ENCODE measurements around the gene TLL2.

Gene TLL2

DNA sequence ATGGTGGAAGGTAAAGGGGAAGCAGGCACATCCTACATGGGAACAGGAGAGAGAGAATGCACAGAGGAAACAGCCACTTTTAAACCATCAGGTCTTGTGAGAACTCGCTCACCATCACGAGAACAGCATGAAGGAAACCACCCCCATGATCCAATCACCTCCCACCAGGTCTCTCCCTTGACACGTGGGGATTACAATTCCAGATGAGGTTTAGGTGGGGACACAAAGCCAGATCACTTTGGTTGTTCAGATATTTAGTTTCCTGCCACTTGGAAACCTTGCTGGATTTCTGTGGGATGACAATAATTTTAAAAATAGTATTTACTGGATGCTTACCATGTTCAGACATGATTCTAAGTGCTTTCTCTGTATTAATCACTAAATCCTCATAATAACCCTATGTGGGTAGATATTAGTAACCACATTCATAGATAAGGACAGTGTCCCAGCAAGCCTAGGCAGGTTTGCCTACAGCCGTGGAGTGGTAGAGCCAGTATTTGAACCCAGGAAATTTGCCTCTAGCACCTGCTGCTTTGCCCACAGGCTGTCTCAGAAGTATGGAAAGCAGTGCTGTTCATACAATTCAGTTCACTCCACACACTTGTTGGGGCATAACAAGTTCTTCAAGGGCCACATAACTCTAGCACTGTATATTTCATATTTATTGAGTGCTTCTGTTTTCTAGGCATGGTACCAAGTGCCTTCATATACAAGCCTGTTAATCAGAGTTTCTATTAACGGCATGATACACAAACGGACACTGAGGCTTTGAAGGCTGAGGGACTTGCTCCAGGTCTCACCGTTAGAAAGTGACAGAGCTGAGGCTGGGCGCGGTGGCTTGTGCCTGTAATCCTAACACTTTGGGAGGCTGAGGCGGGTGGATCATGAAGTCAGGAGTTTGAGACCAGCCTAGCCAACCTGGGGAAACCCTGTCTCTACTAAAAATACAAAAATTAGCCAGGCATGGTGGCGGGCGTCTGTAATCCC, 8.3 kb downstream of the TLL2 start:
- DNase-seq, result no peak

DNA sequence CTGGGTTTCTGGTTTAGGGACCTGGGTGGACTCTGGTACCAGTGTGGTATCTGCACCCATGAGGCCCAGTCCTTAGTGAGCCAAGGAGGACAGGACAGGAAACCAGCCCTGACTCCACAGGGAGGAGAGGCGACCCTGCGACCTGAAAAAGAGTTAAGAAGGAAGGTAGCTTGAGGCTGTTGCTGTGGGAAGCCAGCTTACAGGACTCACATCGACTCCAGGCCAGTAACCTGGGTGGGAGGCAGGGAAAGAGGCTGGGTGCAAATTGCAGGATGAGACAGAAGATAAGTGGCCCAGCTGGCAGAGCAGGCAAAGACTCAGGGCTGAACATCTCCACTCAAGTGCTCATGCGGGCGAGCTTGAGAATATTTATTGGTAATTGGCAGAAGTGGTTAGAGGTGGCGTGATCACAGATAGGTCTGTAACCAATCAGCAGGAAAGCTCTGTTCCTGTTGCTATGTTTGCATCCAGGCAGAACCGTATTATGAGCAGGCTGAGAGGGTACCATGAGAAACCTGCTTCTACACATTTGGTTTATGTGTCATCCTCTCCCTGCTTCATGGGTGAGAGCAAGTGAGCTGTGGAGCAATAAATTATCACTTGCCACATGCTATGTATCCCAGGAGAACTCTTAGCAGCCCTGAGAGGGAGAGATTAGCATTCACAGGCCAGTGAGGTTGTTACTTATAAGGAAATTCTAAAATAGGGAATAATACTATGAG, 11.0 kb downstream of the TLL2 start:
- peak; percentile 91 for DNase-seq

DNA sequence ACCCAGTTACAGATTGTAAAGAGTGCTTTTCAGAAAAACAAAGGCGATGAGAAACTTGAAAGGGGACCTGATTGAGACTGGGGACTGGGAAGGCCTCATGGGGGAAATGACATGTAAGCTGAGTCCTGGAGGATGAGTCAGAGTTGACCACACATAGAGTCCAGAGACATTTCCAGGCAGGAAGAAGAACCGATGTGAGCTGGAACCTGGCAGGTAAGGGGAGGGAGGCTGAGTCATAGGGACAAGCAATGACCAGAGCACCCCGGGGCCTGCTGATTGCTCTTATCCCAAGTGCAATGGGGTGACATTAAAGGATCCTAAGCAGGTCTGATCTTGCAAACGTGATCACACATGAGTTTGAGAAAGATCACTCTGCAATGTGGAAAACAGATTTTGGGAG, 11.7 kb downstream of the TLL2 start:
- DNase-seq, result no peak

DNA sequence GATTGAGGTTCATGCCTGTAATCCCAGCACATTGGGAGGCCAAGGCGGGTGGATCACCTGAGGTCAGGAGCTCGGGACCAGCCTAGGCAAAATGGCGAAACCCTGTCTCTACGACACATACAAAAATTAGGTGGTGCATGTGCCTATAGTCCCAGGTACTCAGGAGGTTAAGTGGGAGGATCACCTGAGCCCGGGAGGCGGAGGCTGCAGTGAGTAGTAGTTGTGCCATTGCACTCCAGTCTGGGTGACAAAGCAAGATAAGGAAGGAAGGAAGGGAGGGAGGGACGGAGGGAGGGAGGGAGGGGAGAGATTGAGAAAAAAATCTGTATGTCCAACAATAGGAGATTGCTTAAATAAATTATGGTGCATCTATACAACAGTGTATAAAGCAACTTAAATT, 13.2 kb downstream of the TLL2 start:
- DNase-seq, result no peak

DNA sequence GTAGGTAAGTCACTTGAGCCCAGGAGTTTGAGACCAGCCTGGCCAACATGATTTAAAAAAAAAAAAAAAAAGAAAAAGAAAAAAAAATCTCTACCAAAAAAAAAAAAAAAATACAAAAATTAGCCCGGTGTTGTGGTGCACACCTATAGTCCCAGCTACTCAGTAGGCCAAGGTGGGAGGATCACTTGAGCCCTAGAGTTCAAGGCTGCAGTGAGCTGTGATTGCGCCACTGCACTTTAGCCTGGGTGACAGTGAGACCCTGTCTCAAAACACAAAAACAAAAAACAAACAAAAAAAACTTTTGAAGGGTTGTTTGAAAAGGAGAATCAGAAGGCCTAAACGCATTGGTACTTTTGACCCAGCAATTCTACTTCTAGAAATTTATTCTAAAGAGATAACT, 13.7 kb downstream of the TLL2 start:
- DNase-seq, result no peak

DNA sequence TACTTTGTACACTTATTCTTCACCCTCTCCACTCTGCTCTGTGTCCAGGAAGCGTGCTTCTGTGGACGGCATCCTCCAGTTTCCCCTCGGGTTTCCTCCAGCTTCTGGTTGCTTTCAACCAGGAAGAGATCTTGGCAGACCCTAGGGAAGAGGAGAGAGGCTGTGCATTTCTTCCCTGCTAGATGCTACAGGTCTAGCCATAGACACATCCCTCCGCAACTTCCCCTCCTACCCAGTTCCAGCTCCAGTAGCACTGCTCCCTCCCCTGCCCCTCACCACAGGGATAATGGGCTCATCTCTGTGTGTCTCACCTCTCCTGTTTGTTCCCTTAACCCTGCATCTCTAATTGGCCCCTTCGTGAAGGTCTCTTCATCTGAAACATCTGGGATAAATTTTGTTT, 16.3 kb downstream of the TLL2 start:
- DNase-seq, result no peak

DNA sequence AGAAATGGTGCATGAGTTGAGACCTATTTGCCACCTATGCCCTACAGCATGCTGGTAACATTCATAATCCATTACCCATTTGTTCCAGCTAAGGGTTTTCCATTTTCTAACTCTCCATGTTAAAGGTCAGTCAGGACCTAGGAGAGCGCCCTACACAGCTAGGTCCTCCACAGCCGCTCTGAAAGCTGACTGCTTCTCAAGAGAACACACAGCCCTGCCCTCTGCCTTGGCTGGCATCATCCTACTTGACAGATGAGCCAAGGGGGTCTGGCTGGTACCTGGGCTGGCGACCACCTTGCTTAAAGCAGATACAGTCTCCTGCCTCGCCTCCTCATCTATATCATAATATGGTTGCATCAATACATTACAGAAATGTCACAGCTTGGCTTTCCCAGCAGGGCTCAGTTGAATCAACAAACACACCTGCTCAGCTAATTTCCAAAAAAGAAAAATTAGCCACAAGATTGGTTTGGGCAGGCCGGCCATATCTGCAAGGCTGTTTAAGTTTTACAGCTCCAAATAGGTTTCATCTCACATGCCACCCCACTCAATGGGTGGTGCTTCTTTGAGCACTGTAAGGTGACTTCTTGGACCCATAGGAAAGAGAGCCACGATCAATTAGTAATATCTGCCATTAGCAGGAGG, 17.3 kb downstream of the TLL2 start:
- DNase-seq, result no peak

DNA sequence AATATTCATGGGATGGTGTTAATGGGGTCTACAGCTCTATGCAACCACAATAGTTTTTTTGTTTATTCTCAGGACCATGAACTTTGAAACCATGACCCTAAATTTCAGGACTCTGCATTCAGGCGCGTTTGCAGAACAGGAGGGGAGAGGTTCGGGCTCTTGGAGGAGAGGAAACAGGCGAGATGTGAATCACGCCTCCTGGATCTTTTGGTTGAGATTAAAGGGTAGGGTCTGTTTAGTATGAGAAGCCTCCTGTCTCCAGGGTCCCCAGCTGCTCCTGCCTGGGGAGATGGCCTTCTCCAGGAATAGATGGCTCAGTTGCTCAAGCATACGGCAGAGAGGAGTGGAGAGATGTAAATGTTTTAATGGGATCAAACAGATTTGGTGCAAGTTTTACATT, 18.2 kb downstream of the TLL2 start:
- DNase-seq, result no peak

DNA sequence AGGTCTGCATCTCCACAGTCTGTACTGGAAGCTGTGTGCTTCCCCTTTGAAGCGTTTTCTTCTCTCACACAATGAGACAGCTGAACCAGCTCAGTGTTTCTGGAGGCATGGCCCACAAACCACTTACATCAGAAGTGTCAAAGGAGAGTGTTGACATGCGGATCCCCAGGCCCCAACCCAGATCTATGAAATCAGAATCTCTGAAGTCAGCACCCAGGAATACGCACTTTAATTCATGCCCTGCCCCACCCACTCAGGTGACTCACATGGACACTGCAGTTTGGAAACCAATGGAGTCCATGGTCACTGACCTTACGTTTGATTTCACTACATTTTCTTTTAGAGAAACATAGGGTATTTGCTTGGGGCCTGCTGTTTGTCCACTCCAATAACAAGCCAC, 19.0 kb downstream of the TLL2 start:
- DNase-seq, result no peak

DNA sequence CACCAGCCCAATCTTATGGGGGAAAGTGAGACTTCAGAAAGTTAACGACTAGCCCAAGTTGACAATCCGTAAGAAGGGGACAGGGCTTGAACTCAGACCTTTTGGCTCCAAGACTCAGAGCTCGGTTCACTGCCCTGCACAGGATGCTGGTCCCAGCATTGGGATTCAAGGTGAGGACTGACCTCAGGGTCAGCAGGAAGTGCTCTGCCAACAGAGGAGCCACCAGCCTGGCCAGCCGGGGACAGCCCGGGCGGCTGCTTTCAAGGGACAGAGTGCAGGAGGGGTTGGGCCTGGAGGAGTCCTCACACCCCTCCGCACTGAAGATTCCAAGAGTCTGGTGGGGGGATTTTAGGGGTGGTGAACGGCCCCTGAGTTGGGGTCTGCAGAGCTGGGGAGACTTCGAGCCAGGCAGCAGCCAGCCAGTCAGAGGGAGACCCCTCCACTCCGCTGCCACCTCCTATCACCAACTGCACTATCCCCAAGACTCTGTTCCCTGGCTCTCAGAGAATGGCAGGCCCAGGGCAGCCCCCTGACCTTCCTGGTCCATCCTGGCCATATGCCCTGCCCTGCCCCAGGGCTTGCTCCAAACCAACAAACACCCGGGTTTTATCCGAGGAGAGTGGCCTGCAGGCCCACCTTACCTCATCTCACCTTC, 19.7 kb downstream of the TLL2 start:
- no peak for DNase-seq

DNA sequence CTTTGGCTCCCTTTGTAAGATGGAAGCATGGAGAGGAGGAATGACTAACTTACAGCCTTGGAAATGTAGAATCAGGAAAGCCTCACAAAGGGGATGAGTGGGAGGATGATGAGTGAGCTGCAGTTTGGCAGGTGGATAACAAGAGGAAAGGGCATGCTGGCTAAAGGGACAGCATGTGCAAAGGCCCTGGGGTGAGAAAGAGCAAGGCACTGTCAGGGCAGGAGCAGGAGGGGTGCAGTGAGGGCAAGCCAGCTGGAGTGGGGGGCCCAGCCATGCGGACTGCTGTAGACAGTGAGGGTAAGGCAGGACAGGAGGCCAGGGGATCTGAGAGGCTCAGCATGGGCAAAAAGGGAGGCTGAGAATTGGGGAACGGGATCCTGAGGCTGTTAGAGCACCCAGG, 20.5 kb downstream of the TLL2 start:
- no peak for DNase-seq

DNA sequence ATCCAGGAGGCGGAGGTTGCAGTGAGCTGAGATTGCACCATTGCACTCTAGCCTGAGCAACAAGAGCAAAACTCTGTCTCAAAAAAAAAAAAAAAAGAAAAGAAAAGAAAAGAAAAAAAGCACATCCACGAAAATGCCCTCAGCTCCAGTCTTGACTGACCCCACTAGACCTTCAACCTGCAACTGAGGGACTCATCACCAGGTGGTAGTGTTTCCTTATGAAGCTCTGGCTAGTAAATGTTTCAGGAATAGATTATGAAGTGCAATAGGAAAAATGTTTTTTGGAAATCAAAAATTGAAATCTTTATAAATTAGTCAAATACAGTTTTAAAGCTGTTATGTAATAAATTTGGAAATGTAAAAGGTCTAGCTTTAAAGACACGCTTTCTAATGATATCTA, 22.4 kb downstream of the TLL2 start:
- DNase-seq, result no peak

DNA sequence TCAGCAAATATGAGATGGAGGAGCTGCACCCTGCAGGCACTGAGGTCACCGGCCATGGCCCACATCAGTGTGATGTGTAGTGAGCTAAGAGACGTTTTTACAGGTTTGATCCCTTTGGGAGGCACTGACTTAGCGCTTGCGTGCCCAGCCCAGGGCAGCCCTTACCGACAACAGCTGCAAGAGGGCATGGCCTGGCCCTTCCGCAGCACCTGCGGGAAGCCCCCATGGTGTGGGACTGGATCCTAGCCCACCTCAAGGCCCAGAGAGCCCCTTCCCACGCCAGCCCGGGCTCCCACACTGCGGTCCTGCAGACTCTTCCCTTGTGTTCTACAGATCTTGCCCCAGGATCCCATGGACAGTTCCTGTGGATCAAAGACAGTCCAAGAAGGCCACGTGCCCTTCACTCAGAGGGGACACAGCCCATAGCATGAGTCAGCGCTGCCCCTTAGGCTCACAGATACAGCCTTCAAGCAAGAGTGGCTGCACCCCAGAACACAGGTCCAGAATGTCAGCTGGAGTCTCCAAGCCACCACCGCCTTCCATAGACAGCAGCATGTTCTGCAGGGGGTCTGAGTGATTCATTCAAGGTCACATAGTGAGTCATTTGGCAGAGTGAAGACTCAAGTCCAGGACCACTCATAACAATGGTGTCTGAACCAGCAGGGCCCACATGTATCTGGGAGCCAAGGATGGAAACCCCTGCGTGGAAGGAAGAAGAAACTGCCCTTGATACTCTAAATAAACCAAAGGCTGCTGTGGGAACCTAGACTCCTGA, 25.4 kb downstream of the TLL2 start:
- DNase-seq, result no peak

DNA sequence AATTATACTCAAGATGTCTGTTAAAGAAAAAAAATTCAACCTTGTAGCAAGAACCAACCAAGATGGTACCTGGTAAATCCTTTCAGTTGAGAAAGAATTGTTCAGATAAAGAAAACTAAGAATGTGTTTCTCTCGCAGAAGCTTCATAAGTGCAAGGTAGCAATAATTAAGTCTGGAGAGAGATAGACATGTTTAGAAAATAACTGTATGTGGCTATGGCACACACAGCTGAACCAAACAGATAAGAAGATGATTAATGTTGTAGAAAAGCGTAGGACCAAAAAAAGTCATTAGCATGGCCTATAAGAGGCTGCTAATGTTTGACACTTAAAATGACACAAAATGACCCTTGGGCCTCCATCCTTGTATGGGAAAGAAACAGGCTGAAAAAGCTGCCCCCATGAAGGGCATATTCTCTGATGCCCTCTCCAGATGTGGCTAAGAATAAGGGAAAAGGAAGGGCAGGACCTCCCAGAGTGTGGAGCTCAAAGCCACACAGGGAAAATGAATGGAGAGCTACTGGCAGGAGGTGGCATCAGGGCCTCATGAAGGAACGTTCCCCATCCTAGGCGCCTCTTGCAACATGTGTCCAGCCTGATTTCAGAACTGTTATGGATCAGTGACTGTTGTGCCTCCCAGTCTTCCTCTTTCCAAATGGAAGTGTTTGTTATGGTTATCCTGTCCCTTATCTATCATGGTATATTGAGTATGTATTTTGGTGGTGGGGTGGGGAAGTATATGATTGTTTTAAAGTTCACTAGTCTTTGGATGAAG, 30.7 kb downstream of the TLL2 start:
- no peak for DNase-seq

DNA sequence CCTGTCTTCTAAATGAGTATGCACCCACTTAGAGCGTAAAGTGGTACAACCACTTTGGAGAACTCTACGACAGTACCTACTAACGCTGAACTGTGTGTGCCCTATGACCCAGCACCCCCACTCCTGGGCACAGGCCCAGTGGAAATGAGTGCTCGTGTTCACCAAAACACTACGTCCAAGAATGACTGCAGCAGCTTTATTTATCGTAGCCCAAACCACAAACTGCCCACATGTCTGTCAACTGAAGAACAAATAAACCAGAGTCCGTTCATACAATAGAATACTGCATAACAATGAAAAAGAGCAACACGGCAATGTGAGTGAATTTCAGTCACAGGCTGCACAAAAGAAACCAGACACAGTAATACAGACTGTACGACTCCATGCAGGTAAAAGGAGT, 35.4 kb downstream of the TLL2 start:
- no peak for DNase-seq

DNA sequence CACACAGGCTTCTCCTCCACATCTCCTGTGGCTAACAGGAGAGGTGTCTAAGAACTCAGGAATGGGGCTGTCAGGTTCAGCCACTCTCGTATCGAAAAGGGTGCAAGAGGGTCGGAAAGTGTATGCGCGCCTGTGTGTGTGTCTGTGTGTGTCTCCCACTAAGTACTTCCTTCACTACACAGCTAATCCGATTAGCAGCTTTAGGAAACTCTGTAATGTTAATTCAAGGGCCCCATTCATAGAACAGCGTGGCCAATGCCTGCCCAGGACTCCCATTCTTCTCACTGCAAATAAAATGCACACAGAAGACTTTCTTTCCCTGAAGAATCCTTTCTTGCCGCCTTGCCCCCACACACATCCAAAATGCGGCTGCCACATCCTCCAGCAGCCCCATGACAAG, 39.9 kb downstream of the TLL2 start:
- DNase-seq, result no peak

DNA sequence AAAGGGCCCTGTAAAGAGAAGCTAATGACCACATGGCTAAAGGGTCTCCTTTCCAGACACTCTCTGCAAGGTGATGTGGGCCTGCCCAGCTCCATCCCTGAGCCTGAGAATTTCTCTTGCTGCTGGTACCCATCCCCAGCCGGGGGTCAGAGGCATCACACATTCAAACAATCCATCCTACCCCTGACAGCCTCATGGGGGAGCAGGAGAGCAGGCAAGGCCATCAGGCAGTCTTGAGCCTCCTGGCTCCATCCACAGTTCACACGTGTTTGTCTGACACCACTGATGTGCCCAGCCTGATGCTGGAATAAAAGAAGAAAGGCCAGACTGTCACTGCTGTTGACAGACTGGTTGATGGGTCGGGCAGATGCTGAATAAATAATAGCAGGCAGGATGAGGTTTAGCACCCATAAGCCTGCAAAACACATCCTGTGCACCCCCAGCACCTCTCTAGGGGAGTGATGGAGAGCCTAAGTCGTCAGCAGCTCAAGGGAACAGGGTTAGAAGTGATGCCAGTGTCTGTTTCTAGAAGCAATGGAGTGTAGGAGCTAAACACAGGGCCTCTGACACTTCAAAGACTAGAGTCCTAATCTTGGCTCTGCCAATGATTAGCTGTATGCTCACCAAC, 43.5 kb downstream of the TLL2 start:
- DNase-seq, result peak; percentile 30

DNA sequence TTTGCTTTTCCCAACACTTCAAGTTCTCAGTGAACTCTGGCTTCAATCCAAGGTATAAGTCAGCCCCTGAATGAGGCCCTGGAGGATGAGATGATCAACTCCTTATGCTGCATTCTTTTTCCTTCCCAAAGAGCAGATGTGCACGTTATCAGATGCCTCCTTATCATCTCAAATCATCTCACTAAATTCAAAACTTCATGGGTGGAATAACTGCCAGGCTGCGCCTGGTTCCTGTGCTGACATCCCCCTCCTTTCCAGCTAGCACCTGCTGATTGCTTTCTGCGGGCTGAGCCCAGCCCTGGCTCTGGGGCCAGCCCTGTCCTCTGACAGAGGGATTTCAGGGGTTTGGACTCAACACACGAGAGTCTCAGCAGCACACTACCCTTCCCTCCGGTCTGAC, 44.9 kb downstream of the TLL2 start:
- no peak for DNase-seq

DNA sequence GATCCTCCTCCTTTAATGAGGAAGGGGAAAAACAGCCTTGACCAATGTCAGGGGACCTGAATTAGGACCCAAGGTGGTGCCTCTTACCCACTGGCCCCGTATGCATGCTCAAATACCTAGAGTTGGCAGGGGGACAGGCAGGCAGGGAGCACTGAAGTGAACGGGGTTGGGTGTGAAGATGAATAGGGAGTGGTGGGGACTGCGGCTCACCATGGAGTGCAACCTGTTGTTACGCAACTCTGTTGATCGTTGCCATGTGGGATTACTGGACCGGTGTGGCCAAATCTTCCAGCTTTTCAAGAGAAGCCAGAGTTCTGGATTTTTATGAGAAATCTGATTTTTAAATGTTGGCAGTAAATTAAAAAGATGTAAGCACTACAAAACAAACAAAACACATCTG, 48.1 kb downstream of the TLL2 start:
- no peak for DNase-seq

DNA sequence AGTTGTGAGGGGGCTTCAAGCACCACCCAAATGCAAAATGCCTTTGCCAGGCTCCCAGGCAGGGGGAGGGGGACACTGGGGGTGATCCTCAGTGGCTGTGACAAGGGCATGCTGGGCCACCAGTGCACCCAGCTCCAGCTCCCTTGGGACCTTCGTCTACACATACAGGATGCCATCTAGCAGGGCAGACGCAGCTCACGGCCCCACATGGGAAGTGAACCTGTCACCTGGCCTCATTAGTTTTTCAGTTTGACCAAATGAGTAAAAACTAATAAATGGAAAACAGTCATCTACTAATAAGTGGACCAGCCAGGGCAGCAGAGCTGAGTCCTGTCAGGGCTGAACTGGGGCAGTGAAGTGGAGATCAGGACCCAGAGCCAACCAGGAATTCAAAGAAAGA, 50.2 kb downstream of the TLL2 start:
- DNase-seq, result no peak

DNA sequence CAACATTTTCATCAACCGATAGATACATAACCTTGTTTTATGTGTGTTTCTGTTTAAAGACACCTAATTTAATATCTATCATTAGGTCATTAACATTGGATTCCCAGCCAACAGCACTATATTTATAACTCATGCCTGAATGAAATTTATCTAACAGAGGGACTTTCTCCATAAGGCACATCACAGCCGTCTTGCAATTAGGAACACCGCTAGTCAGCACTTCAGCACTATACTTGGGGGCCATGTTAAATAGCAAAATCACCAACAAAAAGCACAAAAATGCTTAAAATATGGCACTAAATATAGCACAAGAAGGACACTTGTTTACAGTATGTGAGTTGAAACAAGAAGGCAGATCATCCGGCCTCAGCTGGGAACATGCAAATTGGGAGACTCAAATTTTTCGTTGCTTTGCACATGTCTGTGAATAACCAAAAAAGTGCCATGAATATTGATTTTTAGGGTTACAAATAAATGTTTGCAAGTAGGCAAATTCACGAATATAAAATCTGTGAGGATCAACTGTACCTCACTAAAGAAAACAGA, 51.0 kb downstream of the TLL2 start:
- no peak for DNase-seq

All from NCI-H1436 (cell line).